GM11168 (cell line): ENCODE data around the gene COG6.

Experiments used
- in situ Hi-C: fragments of 300-500 bp; cut with MboI; formaldehyde crosslinking; loops from one replicate; pipeline ENCODE4 v1.12.0; 2022; ENCODE audit warnings: low sequenced_read_pairs; ENCODE audit not compliant: unreplicated experiment

COG6 gene

DNA sequence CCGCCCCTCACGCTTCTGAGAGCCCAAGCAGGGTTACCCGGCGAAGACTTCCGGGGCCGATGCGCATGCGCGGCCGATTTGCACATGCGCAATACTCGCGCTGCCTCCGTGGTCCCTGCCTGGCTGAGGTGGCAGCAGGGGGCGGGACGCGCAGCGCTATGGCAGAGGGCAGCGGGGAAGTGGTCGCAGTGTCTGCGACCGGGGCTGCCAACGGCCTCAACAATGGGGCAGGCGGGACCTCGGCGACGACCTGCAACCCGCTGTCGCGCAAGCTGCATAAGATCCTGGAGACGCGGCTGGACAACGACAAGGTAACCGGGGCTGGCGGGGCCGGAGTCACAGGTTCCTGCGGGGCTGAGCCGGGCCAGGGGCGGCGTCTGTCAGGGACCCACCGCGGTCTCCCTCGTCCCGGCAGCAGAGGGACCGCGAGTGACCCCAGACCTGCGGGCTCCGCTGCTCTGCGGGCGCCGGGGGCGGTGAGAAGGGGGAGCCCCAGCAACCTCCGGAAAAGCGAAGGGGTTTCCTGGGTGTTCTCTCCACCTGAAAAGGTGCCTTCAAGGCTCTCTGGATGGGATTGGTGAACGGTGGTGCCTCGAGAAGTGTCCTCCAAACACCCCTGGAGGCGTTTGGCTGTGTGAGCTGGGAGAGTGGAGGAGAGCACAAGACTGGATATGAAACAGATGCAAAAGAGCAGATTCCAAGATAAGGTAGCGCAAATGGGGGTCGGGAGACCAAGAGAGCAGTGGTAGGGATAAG, at the start of gene COG6:
Gene COG6 (plus strand): TSS at position 94 of the 756 bp plus-strand sequence. CDS start 65 bp downstream, at position 159.
- in situ Hi-C loops = no loop called here

DNA sequence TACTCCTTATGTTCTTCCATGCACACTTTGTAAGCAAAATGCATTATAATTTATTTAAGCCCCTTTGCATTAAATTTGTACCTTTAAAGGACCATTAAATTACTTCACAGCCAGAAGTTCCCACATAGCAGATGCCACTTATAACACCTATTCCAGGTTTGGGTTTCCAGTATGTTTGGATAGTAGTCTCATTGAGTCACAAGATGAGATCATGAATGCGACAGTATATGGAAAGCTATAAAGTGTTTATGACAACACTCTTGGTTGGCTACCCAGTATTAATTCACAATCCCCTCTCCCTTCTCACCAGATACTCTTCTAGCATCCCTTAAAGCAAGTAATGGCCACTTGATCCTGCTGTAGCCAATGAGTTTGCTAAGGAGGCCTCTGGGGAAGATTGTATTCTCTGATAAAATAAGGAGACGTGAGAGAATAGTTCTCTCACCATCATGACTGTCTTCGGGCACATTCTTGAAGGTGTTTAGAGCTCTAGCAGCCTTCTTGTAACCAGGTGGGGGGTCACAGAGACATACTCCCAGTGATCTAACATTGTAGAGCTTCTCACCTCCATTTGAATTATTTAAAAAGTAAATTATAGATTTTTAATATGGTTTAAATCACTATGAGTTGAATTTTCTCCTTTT, 49.7 kb upstream of the COG6 start:
- in situ Hi-C loops = loop anchor here (25.0 kb wide), 1 partner anchor 543 kb away; no protein-coding TSS in a partner anchor

DNA sequence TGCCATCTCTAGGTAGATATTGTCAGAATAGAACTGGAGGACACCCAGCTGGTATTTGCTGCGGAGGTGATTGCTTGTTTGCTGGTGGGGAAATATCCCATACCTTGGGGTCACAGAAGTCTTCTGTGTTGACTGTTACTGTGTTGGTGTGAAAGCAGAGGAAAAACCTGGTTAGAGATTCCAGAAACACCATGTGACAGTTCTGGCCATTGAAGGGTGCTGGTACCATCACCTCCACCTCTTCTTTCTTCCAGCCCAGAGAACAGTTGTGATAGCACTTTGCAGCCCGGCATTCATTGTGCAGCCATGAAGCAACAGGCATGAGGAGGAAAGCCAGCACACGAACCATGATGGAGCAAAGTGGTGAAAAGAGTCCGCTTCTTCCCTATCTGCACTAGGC, 47.6 kb upstream of the COG6 start:
- in situ Hi-C loops = loop anchor here (25.0 kb wide), 1 partner anchor 546 kb away; no protein-coding TSS in a partner anchor

DNA sequence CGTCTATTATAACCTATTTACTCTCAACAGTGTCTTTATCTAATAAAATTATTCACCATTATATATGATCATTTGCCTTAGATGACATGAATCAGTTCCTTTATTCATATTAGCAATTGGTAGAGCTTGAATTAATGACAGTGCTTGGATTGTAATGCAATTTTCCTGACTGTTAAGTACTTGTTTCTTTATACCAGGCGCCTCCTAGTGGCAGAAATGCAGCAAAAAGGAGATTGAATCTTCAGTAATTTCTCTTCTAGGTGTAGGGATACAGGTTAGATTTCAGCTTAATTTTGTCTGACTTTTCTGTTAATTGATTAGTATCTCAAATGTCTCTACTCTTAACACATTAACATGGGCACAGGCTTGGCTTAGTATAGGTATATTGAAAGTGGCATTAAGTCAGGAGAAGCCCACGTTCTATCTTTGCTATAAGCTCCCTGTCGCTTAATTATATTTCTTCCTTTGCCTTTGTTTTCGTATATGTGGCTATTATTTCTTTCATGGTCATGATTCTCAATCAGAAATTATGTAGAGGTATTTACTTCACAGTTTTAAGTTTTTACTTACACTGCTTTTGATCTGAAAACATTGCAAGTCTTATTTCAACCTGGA, 43.3 kb upstream of the COG6 start:
- in situ Hi-C loops = loop anchor here (10.0 to 25.0 kb wide), 2 partner anchors 347 to 550 kb away; no protein-coding TSS in a partner anchor

DNA sequence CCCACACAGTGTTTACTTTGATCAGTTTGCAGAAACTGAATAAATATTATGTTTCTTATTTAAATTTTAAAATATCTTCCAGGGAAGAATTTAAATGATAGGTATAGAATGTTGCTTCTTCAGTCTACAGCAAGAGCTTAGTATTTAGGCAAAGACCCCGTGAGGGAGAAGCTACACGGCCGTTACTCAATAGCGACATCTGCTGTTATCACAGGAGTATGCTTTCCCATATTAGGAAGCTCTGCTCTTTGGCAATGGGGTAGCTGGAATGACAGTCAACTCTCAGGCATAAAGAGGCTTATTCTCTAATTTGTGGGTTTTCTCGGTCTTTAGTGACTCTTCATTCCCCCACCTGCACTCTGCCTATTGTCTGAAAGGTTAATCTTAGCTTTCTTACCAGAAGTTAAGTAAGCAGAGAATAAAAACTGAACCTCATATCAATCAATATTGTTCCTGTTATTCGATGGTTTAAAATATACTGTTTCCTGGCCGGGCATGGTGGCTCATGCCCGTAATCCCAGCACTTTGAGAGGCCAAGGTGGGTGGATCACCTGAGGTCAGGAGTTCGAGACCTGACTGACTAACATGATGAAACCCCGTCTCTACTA, 39.3 kb upstream of the COG6 start:
- in situ Hi-C loops = loop anchor here (10.0 to 25.0 kb wide), 2 partner anchors 351 to 554 kb away; no protein-coding TSS in a partner anchor

DNA sequence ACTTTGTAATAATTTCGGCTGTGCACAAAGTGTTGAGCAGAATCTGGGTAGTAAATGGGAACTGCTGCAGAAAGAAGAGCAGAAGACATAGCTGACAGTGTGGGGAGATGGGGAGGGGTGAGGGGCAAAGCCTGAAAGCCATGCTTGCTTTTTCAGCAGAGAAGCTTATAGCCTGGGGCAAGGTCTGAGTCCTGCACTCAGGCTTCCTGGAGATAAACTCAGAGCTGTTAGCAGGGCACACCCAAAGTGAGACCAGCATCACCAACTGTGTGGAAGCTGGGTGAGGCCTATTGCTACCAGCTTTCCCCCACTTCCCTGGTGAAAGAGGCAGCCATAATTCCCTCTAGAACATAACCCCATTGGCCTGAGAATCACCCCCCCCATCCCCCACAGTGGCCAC, 36.9 kb upstream of the COG6 start:
- in situ Hi-C loops = loop anchor here (10.0 to 25.0 kb wide), 2 partner anchors 354 to 556 kb away; no protein-coding TSS in a partner anchor

DNA sequence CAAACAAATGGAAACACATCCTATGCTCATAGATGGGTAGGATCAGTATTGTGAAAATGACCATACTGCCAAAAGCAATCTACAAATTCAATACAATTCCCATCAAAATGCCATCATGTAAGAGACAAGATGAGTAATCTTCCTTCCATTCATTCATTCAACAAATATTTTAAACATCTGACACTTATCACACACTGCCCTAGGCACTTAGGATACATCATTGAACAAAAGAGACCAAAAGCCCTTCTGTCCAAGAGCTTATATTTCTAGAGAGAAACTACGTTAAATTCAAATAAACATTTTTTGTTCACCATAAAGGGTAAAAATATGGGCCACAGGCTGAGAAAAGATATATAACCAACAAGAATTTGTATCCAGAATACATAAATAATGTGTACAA, 32.0 kb upstream of the COG6 start:
- in situ Hi-C loops = loop anchor here (25.0 kb wide), 1 partner anchor 561 kb away; no protein-coding TSS in a partner anchor

DNA sequence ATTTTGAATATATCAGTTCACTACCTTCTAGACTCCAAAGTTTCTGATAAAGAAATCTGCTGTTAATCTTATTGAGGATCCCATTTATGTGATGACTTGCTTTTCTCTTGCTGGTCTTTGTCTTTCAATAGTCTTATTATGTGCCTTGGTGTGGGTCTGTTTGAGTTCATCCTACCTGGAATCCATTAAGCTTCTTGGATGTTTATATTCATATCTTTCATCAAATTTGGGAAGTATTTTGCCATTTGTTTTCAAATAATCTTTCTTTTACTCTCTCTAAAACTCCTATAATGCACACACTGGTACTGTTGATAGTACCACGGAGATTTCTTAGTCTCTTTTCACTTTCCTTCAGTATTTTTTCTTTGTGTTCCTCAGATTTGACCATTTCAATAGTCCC, 24.2 kb upstream of the COG6 start:
- in situ Hi-C loops = no loop called here

DNA sequence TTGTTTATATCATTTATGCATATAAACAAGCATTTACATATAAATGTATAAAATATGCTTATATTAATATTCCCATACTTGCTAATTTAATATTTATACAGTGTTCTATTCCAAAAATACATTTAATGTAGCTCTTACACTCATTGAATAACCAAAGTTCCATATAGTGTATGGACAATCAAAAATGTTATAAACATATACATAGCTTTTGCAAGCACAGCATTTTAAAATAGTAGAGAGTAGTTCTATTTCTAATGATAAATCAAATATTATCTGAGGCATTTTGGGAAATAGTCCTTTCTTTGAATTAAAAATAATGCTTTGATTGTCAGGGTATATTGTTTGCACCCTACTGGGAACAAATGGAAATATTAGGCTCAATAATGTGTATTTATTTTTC, 22.5 kb upstream of the COG6 start:
- in situ Hi-C loops = no loop called here

DNA sequence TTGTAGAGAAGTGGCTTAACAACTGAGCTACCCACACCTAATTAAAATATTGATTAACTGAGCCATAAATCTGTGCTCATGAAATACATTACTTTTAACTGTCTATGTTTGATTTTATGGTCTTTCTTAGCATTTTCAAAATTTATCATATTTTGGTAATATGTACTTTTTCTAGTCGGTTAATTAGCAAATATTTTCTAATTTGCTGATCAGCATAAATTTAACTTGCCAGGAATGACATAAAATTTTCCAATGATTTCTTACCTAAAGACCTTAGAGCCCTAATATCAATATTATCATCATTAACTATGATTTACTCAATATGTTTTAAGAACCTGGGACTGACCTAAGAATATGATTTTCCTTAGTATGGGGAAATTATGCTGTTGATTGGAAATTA, 19.9 kb upstream of the COG6 start:
- in situ Hi-C loops = no loop called here

DNA sequence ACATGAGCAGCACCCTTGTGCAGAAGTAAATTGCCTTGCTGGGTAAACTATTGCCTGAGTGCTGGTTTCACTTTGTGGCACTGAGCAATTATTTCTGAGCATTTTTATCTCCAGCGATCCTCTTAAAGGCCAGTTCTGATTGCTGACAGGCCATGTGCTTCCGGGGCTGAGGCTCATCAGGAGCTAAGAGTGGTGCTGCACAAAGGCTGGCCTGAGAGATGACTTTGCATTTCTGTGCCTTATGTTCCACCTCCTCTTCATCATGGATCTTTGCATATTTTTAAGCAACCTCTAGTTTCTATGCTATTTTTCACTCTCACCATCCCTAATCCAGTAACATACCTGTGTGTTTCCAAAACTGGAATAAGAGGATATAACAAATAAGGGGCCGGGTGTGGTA, 17.6 kb upstream of the COG6 start:
- in situ Hi-C loops = no loop called here

DNA sequence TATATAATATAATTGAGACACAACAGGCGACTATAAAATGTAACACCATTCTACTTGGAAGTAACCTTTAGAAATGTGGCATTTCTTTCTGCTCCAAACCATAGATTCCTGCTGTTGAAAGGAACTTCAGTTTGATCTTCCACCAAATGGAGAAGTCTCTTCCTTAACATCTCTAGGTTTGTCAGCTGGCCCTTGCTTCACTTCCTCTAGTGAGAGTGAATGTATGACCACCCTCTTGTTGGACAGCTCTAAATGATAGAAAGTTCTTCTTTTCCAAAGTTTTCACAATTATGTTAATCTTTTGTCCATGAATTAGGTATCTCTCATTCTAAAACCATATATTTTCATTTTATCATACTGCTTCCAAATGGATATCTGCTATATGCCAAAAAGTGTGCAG, 13.8 kb upstream of the COG6 start:
- in situ Hi-C loops = no loop called here

DNA sequence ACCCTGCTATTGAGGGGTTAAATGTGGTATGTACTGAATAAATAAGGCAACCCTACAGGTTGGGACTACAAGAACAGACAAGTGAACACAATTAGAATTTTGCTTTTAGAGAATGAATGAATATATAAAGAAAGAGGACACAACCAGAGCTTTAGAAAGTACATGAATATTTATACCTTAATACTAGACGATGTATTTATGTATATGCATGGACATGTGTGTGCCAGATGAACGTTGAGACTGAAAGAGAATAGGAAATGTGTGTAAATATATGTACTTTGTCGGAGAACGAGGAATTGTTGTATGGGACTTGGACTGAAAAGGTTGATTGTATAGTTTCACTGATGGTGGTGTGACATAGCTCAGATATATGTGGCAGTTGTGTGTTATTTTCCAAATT, 9.3 kb upstream of the COG6 start:
- in situ Hi-C loops = no loop called here

DNA sequence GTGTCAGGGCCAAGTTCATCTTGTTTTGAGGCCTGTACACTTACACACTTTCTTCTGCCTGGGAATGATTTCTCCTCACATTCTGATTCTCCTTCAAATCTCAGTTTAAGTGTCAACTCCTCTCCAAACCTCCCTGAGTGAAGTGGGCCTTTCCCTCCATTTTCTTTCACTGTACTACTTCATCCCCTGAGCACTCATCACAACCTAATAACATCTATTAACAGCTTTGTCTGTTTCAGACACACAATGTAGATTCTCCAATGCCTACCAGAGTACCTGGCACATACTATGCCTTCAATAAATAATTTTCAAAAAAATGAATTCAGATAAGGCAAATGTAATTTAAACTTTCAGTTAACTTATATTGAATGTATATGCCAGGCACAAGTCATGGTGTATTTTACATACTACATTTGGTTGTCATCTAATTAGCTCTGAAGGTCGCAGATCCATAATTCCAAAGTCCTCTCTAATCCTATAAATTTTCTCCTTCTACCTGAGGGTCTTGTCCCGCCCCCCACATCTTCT, 357 bp upstream of the COG6 start:
- in situ Hi-C loops = no loop called here

DNA sequence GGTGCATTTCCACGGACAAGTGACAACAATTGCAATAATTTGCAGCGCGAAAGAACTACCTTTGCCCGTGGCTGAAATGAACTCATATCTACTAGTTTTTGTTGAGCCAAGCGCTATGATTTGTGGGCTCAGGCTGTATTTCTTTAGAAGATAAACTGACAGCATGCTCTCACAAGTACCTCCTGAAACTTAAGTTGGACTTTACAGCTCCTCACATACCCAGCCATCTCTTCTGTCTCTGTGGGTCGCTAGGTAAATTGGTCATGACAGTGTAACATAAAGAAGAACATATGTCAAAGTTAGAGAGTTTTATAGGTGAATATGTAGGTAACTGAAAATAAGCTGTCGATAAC, 839 bp downstream of the COG6 start:
- in situ Hi-C loops = no loop called here

DNA sequence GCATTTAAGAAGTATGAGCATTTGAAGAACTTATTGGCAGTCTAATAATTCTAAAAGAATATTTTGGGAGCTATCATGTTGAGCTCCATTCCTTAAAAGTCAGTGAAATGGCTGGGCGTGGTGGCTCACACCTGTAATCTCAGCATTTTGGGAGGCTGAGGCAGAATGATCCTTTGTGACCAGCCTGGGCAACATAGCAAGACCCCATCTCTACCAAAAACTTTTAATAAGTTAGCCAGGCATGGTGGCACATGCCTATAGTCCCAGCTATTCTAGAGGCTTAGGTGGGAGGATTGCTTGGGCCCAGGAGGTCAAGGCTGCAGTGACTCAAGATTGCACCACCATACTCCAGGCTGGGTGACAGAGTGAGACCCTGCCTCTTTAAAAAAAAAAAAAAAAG, 8.0 kb downstream of the COG6 start:
- in situ Hi-C loops = no loop called here

DNA sequence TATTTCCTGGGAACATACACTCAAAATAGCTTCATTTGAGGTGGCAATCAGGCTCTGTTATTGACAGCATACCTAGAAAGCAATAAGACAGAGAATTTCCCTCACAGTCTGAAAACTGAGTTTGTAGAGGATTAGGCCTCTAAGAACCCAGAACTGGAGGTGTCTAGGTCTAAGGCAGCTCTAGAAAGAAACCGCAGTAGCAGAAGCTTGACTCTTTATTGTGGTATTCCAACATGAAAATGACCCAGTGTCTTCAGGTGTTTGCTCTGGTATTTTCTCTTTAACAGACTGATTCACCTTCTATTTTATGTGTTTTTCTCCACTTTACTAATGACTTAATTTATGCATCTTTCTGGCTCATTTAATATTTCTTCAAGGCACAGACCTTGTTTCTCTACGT, 8.5 kb downstream of the COG6 start:
- in situ Hi-C loops = no loop called here

DNA sequence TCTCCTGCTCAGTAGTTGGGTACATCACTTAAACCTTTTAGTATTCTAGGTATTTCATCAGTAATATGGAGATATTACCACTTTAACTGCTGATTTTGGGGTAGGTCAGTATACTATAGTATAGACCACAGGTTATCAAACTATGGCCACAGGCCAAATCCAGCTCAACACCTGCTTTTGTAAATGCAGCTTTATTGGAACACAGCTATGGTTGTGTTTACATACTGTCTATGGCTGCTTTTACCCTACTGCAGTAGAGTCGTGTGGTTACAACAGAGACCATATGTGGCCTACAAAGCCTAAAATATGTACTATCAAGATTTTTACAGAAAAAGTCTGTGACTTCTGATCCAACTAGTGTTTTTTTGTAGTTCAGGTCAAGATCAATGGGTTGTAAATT, 10.3 kb downstream of the COG6 start:
- in situ Hi-C loops = no loop called here

DNA sequence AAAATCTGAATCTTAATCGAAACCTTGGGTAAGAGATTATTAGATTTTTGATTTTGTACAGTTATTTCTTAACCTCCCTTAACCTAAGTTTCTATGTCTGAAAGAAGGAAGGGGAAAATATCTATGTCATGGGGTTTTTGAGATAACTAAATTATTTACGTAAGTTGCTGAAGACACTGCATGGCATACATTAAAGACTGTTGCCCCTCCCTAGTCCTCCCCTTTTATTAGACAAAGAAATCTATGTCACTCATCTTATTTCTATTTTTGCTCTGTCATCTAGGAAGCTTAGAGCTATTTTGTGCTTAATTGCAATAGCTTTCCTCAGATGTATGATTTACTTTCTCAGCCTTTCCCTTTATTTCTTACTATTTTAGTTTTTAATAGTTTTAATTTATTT, 15.0 kb downstream of the COG6 start:
- in situ Hi-C loops = no loop called here

DNA sequence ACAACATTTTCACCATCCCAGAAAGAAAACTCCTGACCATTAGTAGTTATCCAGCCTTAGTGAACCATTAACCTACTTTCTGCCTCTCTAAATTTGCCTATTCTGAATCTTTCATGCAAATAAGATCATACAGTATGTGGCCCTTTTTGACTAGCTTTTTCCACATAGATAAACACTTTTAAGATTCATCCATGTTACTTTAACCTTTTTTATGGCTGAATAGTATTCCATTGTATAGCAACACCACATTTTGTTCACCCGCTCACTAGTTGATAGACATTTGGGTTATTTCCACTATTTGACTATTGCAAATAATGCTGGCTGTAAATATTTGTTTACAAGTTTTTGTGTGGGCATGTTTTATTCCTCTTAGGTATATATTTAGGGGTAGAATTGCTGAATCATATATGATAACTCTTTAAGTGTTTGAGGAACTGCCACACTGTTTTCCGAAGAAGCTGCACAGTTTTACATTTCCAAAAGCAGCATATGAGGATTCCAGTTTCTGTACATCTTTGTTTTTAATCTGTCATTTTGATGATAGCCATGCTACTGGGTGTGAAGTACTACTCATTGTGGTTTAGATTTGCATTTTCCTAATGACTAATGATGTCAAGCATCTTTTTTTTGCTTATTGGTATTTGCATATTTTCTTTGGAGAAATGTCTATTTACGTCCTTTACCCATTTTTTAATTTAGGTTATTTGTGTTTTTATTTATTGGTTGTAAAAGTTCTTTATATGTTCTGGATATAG, 17.1 kb downstream of the COG6 start:
- in situ Hi-C loops = no loop called here
